HL-60 (cell line): Measurements from ENCODE around the gene BIRC6.

ENCODE experiments used
- POLR2AphosphoS5 ChIP-seq: IDR thresholded peaks from 2 replicates; pipeline ENCODE4 v1.6.1; 2012; ENCODE audit warnings: low read depth
- SPI1 ChIP-seq: IDR thresholded peaks from 2 replicates; pipeline ENCODE4 v1.6.1; 2012; ENCODE audit warnings: low read depth, mild to moderate bottlenecking, borderline replicate concordance
- TF ChIP-seq, protein P1 (sequence below): IDR thresholded peaks from 2 replicates; pipeline ENCODE4 v1.6.1; 2012; ENCODE audit warnings: low read depth; ENCODE audit not compliant: insufficient replicate concordance
- TF ChIP-seq, protein P2 (sequence below): IDR thresholded peaks from one replicate; pipeline ENCODE4 v1.5.1; 2011; ENCODE audit warnings: low read length, control low read depth, inconsistent platforms; ENCODE audit not compliant: insufficient read depth

DNA sequence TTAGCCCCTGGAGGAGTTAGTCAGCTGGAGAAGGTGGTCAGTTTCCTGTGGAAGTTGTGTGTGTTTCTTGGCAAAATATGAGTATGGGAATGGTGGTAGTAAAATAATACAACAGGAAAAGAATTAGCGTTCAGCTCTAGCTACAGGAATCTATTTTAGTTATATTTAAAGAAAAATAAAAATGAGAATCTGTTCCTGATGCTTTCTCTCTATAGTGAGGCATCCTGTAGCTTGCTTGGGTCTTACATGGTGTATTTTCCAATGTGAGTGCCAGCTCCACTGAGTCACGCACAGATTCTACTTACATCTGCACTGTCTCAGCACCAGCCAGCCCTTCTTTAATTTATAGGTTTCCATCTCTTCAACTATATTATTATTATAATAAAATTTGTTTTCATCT is 132.2 kb downstream of the BIRC6 start:
- TF ChIP-seq, protein P1, sequence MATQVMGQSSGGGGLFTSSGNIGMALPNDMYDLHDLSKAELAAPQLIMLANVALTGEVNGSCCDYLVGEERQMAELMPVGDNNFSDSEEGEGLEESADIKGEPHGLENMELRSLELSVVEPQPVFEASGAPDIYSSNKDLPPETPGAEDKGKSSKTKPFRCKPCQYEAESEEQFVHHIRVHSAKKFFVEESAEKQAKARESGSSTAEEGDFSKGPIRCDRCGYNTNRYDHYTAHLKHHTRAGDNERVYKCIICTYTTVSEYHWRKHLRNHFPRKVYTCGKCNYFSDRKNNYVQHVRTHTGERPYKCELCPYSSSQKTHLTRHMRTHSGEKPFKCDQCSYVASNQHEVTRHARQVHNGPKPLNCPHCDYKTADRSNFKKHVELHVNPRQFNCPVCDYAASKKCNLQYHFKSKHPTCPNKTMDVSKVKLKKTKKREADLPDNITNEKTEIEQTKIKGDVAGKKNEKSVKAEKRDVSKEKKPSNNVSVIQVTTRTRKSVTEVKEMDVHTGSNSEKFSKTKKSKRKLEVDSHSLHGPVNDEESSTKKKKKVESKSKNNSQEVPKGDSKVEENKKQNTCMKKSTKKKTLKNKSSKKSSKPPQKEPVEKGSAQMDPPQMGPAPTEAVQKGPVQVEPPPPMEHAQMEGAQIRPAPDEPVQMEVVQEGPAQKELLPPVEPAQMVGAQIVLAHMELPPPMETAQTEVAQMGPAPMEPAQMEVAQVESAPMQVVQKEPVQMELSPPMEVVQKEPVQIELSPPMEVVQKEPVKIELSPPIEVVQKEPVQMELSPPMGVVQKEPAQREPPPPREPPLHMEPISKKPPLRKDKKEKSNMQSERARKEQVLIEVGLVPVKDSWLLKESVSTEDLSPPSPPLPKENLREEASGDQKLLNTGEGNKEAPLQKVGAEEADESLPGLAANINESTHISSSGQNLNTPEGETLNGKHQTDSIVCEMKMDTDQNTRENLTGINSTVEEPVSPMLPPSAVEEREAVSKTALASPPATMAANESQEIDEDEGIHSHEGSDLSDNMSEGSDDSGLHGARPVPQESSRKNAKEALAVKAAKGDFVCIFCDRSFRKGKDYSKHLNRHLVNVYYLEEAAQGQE = no peak
- TF ChIP-seq, protein P2, sequence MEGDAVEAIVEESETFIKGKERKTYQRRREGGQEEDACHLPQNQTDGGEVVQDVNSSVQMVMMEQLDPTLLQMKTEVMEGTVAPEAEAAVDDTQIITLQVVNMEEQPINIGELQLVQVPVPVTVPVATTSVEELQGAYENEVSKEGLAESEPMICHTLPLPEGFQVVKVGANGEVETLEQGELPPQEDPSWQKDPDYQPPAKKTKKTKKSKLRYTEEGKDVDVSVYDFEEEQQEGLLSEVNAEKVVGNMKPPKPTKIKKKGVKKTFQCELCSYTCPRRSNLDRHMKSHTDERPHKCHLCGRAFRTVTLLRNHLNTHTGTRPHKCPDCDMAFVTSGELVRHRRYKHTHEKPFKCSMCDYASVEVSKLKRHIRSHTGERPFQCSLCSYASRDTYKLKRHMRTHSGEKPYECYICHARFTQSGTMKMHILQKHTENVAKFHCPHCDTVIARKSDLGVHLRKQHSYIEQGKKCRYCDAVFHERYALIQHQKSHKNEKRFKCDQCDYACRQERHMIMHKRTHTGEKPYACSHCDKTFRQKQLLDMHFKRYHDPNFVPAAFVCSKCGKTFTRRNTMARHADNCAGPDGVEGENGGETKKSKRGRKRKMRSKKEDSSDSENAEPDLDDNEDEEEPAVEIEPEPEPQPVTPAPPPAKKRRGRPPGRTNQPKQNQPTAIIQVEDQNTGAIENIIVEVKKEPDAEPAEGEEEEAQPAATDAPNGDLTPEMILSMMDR = no peak
- TF ChIP-seq POLR2AphosphoS5 = no peak
- TF ChIP-seq SPI1 = no peak
